Airway epithelial cell (primary cell): ENCODE measurements around the gene RASGRF2. TPM values are rescaled to one million over a fixed set of nuclear protein-coding genes. Genes with fewer than 3 reads are reported as not detected.

Source experiments
- total RNA-seq: library from RNA; depleted of rRNA; stranded (reverse); fragments of >200 nt; gene quantifications from 2 replicates; pipeline ENCODE4 v1.2.3, GENCODE V29; 2015

Gene RASGRF2, protein sequence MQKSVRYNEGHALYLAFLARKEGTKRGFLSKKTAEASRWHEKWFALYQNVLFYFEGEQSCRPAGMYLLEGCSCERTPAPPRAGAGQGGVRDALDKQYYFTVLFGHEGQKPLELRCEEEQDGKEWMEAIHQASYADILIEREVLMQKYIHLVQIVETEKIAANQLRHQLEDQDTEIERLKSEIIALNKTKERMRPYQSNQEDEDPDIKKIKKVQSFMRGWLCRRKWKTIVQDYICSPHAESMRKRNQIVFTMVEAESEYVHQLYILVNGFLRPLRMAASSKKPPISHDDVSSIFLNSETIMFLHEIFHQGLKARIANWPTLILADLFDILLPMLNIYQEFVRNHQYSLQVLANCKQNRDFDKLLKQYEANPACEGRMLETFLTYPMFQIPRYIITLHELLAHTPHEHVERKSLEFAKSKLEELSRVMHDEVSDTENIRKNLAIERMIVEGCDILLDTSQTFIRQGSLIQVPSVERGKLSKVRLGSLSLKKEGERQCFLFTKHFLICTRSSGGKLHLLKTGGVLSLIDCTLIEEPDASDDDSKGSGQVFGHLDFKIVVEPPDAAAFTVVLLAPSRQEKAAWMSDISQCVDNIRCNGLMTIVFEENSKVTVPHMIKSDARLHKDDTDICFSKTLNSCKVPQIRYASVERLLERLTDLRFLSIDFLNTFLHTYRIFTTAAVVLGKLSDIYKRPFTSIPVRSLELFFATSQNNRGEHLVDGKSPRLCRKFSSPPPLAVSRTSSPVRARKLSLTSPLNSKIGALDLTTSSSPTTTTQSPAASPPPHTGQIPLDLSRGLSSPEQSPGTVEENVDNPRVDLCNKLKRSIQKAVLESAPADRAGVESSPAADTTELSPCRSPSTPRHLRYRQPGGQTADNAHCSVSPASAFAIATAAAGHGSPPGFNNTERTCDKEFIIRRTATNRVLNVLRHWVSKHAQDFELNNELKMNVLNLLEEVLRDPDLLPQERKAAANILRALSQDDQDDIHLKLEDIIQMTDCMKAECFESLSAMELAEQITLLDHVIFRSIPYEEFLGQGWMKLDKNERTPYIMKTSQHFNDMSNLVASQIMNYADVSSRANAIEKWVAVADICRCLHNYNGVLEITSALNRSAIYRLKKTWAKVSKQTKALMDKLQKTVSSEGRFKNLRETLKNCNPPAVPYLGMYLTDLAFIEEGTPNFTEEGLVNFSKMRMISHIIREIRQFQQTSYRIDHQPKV (N-terminal part only)
- total RNA-seq = 1.1 and 1.3 TPM in 2 replicates

DNA sequence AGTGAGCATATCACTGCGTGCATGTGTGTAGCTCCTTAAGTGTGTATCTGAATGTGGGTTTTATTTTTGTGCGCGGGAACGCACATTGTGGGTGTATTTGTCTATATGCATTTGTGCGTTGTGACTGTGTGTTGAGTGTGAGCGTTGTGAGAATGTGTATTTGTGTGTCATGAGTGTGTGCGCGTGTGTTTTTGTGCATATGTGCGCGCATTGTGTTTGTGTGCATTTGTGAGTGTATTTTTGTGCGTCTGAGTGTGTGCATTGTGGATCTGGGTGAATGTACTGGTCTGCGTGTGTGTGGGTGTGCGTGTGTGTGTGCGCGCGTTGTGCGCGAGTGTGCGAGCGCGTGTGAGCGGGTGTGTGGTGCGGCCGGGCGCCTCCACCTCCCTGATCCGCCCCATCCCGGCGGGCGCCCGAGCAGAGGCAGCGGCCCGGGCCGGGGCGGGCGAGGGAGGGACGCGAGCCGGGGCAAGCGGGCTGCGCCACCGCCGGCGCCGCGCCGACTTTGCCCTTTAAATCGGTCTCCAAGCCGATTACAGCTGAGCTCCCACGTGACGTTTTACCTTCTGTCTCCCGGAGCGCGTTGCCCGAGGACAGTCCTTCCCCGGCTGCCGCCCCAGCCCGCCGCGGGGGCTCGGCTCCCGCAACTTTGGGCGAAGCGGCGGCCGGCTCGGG is at the start of gene RASGRF2:
RASGRF2 (plus strand) TSS at position 596 of the 675 bp plus-strand sequence. CDS start 376 bp downstream, outside the sequence.

DNA sequence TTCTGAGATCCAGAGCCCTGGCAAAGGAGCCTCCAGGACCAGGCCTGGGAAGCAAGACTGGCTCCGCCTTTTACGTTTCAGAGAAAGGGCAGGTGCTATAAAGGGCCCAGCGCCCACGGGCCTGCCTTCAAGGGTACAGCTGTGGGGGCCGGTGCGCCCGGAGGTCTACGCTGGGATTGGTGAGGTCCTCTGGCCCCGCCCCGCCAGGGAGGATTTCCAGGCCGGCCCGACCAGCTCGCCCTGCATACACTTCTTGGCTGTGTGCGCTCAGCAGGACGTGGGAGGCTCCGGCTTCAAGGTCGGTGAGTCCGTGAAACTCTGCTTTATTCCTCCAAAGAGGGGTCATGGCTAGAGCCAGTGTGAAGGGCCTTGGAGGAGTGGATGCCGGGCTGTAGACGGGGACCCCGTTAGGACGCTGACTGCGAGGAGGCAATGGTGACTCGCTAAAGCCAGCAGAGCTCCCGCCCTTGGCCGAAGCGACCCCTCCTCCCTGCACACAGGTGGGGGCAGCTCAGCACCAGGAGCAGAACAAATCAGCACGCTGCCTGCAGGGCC is 273.0 kb downstream of the RASGRF2 start, which contains the start of gene CKMT2:
CKMT2 (plus strand) TSS at position 243 of the 555 bp plus-strand sequence. CDS start 17,811 bp downstream, outside the sequence.

